Measurements from ENCODE around the gene RGS5. TPM values are rescaled to one million over a fixed set of nuclear protein-coding genes. Genes with fewer than 3 reads are reported as not detected.
A peak's percentile ranks its signal among the peaks of the same experiment; 100 is the strongest.

The RGS5 gene
- total RNA-seq, 1 experiment from 2014 or later: 7.9 TPM

DNA sequence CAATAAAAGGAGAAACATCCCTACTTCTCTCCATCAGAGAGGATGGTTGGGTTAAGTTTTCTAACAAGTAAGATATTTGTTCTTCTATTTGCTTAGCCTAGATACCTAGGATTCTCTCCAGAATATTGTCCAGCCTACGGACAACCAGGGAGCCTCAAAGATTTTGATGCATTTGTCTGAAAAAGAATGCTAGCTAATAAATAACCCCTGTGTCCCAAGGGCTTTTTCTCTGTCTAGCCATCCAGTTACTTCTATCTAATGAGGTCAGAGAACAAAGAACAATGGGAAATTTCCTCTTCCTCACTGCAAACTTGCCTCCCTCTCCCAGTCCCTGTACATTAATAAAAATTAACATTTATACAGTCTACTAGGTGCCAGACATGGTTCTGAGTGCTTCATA lies 810 bp downstream of the RGS5 start:
- DNase-seq: no peak
- Histone ChIP-seq H3K27me3 (ENCODE audit: control insufficient read depth, insufficient read depth, low read length) (no peaks in the 10 kb centered on the region), H3K4me3 (ENCODE audit: insufficient read depth, low read depth, low read length) (no peak overlapping the region), H3K36me3 (replicated peaks; ENCODE audit: control insufficient read depth, insufficient read depth, low read length) (no peaks in the 10 kb centered on the region)

DNA sequence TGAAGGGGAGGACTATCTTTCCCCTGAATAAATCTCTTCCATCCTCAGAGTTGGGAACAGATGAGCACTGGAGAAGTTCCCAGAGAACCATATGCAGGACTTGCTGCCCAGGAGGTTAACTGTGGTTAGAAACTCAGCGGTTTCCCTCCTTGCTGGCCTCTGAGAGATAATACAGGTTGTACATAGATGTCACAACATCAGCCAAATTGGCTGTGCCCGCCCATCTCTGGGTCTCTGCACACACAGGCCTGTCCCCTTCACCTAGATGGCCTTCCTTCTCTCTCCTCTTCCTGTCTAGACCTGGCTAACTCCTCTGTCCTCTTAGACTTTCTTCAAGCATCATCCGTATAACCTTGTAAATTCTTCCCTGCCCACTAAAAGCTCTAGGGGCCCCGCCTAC lies 5.7 kb downstream of the RGS5 start:
- Histone ChIP-seq H3K36me3 (replicated peaks; ENCODE audit: control insufficient read depth, insufficient read depth, low read length) (no peaks in the 10 kb centered on the region), H3K27me3 (ENCODE audit: control insufficient read depth, insufficient read depth, low read length) (no peaks in the 10 kb centered on the region), H3K4me3 (ENCODE audit: insufficient read depth, low read depth, low read length) (no peak overlapping the region)
- no peak for DNase-seq

DNA sequence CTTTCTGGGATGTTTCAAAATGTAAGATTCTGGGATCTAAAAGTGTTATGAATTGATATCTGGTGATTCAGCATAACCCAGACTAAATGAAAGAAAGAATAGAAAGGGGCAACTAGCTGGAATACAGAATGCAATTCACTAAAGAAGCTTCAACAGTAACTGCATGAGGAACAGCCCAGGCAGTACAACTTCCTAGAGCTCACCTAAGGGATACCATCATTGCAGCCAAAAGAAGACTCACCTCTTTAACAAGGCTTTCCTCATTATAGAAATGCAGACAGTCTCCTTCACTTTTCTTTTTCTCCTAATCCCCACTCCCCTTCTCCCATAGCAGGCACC lies 6.3 kb downstream of the RGS5 start:
- no peaks in the 10 kb centered on the region for H3K36me3 ChIP-seq (replicated peaks; ENCODE audit: control insufficient read depth, insufficient read depth, low read length)
- no peaks in the 10 kb centered on the region for H3K27me3 ChIP-seq (ENCODE audit: control insufficient read depth, insufficient read depth, low read length)
- no peak for DNase-seq
- H3K4me3 ChIP-seq (ENCODE audit: insufficient read depth, low read depth, low read length): no peak overlapping the region

DNA sequence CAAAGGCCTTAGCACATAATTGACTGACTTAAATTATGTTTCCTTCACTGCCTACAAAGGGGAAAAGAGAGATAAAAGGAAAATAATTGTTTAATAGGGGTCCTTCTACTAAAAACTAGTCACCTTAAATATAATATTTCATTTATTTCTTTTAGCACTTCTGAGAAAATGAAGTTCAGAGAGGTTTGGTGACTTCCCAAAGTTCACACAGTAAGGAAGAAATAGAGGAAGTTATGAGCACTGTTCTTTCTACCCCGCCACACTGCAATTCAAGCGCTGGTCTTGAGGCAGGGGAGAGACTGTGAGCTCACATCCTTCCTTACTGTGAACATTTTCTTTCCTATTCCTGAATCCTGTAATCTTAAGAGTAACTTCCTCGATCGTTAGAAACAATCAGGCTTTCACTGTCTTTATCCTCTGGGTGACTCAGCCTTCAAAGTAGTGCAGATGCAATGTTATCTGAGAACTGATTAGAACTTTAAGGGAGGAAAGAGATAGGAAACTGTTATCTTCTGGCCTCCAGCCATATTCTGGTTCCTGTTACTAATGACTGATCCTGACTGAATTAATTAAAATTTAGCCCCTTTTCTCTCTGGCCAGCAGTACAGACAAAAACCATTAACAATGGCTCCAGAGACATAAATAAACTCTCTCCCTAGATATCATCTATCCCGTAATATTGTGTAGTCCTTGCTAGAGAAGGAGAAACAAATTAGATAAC lies 6.8 kb downstream of the RGS5 start:
- Histone ChIP-seq H3K4me3 (ENCODE audit: insufficient read depth, low read depth, low read length) (no peak overlapping the region), H3K36me3 (replicated peaks; ENCODE audit: control insufficient read depth, insufficient read depth, low read length) (no peaks in the 10 kb centered on the region), H3K27me3 (ENCODE audit: control insufficient read depth, insufficient read depth, low read length) (no peaks in the 10 kb centered on the region)
- DNase-seq: no peak

DNA sequence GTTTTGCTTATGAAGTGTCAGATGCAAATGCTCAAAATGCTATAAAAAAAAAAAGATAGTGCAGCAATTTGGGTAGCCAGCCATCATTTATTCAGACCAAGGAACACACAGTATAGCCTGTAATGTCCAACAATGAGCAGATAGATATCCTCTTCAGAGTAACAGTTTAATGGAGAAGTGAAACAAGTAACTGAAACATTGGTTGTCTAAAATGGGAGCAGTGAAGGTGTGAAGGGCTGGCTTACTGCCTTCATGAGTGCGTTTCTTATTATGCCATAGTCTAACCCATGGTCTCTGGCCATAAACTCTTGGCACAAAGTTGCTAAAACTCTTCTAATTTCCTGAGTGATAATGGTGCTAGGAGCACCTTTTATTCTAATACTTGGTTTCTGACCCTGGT lies 11.4 kb downstream of the RGS5 start:
- H3K27me3 ChIP-seq (ENCODE audit: control insufficient read depth, insufficient read depth, low read length): no peaks in the 10 kb centered on the region
- H3K36me3 ChIP-seq (replicated peaks; ENCODE audit: control insufficient read depth, insufficient read depth, low read length): no peaks in the 10 kb centered on the region
- no peak overlapping the region for H3K4me3 ChIP-seq (ENCODE audit: insufficient read depth, low read depth, low read length)
- DNase-seq: no peak

DNA sequence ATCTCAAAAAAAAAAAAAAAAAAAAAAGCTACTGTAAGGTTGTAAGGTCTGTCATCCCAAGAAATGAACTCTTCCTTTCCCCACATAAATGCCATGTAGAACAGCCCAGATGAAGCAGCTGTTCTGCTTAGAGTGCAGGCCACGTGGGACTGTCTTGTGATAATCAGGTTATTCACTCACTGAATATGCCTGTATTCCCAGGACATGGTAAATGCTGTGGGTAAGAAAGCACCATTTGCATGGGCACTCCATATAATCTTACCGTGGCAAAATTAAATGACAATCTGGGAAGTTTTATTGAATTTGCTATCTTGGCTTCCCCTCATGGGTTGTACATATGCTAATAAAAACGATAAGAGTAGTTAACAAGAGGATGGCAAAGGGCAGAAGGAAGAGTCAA lies 13.8 kb downstream of the RGS5 start:
- Histone ChIP-seq H3K4me3 (ENCODE audit: insufficient read depth, low read depth, low read length) (no peak overlapping the region), H3K27me3 (ENCODE audit: control insufficient read depth, insufficient read depth, low read length) (no peaks in the 10 kb centered on the region), H3K36me3 (replicated peaks; ENCODE audit: control insufficient read depth, insufficient read depth, low read length) (no peaks in the 10 kb centered on the region)
- DNase-seq: no peak

DNA sequence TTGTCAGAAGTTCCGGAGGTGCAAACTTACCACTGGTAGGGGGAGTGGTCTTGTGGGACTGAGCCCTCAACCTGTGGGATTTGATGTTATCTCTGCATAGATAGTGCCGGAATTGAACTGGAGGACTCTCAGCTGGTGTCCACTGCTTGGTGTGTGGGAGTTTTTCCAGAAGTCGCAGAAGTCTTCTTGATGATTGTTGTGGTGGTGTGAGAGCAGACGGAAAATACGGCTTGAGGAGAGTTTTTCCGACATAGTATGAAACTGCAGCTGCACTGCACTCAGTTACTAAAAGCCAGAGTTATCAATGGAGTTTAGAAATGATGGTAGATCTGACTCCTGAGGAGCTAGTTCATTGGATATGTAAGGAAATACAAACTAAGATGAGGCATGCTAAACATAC lies 14.9 kb downstream of the RGS5 start:
- H3K27me3 ChIP-seq (ENCODE audit: control insufficient read depth, insufficient read depth, low read length): no peaks in the 10 kb centered on the region
- no peak overlapping the region for H3K4me3 ChIP-seq (ENCODE audit: insufficient read depth, low read depth, low read length)
- no peaks in the 10 kb centered on the region for H3K36me3 ChIP-seq (replicated peaks; ENCODE audit: control insufficient read depth, insufficient read depth, low read length)
- DNase-seq: no peak

DNA sequence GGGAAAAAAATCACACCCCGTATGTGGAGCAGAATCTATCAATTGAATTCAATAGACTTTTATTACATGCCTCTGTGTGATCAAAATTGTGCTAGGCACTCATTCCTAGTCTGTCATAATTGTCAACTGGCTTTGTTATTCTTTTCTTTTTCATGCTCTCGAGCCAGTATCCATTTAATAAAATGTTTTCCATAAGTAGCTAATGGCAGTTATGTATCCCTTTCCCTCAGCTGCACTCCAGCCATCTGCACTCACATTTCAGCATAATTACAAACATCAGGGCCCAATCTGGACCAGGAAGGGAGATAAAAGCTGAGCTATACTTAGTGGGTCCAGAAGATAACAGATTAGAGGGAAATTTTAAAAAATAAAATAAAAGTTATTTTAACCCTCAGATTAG lies 15.9 kb downstream of the RGS5 start:
- DNase-seq: no peak

DNA sequence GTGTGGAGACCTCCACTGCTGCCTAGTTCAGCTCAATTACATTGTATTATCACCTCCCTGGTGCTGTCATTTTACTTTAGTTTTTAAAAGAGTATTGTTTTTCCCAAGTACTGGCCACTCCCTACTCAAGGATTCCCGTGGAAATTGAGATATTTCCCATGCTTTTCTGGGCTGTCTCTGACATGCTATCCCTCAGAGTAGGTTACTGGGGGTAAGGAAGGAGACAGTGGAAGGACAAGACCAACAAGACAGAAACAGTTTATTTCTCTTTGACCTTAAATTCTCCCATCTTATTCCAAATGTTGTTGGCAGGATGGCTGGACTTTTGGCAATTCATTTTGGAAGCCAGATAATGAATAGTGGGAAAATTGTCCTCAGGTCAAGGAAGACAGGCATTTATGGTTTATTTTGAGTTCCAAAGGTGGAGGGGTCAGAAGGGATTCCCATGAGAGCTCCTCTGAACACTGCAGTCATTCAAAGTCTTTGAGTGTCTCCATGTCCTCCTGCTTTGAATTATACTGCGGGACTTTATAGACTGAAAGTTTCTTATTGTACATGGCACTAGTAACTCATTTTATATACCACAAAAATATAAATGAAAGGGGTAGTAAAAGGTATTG lies 20.3 kb downstream of the RGS5 start:
- no peaks in the 10 kb centered on the region for H3K27me3 ChIP-seq (ENCODE audit: control insufficient read depth, insufficient read depth, low read length)
- no peak overlapping the region for H3K4me3 ChIP-seq (ENCODE audit: insufficient read depth, low read depth, low read length)
- H3K36me3 ChIP-seq (replicated peaks; ENCODE audit: control insufficient read depth, insufficient read depth, low read length): no peaks in the 10 kb centered on the region
- no peak for DNase-seq

More for the DNA sequence above, 15.9 kb downstream of the RGS5 start:
- H3K4me3 ChIP-seq (ENCODE audit: insufficient read depth, low read depth, low read length): no peak overlapping the region
- H3K27me3 ChIP-seq (ENCODE audit: control insufficient read depth, insufficient read depth, low read length): no peaks in the 10 kb centered on the region
- H3K36me3 ChIP-seq (replicated peaks; ENCODE audit: control insufficient read depth, insufficient read depth, low read length): no peaks in the 10 kb centered on the region

DNA sequence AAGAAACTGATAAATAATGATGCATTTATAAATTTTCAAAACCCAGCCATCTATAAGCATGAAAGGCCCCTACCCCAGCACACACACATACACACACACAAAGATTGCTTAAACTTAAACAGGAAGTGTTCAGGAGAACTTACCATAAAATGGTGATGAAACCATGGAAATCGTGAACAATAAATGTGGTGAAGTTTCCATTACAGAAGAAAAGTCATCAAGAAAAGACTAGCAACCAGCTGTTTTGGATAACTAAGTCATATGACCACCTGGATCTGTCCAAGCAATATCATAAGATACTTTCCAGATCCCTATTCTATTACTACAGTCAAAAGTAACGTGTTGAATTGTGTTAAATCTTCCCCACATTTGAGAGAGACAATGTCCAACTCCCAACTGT lies 24.1 kb downstream of the RGS5 start:
- H3K27me3 ChIP-seq (ENCODE audit: control insufficient read depth, insufficient read depth, low read length): no peaks in the 10 kb centered on the region
- H3K36me3 ChIP-seq (replicated peaks; ENCODE audit: control insufficient read depth, insufficient read depth, low read length): no peaks in the 10 kb centered on the region
- no peak for DNase-seq
- no peak overlapping the region for H3K4me3 ChIP-seq (ENCODE audit: insufficient read depth, low read depth, low read length)

DNA sequence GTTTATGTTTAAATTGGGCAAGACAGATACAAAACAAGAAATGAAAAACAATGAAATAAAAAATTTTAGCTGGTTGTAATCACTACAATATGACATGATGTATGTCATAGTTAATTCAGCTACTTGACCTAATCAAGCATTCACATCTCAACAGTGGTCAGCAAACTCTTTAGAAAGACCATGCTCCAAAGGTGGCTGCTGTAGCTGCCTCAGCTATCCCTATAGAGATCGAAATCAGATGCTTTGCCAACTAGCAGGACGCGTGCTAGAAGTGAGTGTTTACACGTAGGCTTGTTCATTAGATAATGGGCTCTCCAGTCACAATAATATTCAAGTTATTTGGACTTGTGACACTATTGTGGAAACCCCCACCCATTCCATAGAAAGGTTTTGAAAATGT lies 25.9 kb downstream of the RGS5 start:
- H3K27me3 ChIP-seq (ENCODE audit: control insufficient read depth, insufficient read depth, low read length): no peaks in the 10 kb centered on the region
- no peak for DNase-seq
- no peak overlapping the region for H3K4me3 ChIP-seq (ENCODE audit: insufficient read depth, low read depth, low read length)
- no peaks in the 10 kb centered on the region for H3K36me3 ChIP-seq (replicated peaks; ENCODE audit: control insufficient read depth, insufficient read depth, low read length)

DNA sequence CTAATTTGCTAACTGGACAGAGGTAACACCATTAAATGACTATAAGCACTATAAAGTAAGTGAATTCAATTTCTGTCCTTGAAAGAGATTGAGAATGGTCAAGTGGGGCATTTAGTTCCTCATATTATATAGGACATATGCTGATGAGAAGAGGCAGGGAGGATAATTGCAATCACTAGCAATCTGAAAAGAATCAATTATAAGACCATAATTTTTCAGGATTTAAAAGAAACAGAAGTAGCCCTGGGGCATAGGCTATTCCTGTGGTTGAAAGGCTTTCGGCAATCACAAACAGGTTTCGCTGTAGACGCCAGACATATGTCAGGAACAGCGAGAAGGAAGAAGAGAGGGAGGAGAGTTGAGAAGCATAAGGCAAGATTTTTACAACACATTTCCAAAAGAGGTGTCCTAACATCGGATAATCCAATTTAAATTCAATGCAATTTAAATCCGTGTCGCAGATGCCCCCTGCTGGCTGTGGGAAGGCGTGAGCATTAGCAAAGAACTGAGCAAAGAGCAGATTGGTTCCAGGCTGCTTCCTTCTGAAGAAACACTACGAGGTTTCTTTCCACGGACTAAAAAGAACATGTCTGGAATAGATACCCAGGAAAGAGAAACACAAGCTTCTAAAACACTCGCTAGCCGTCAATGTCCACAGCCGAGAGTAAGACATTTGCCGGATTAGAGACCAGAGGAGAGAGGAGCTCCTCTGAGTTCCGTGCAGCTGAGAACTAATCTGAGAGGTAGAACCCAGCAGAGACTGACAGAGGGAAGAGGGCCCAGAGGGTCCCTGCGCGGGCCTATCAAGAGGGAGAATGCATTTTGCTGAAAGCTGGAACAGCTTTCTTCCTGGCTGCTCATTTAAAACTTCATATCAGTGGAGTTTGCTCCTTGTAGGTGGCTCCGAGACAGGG lies 27.9 kb downstream of the RGS5 start:
- DNase-seq: peak; percentile 20
- Histone ChIP-seq H3K27me3 (ENCODE audit: control insufficient read depth, insufficient read depth, low read length) (no peaks in the 10 kb centered on the region), H3K36me3 (replicated peaks; ENCODE audit: control insufficient read depth, insufficient read depth, low read length) (no peaks in the 10 kb centered on the region), H3K4me3 (ENCODE audit: insufficient read depth, low read depth, low read length) (no peak overlapping the region)

DNA sequence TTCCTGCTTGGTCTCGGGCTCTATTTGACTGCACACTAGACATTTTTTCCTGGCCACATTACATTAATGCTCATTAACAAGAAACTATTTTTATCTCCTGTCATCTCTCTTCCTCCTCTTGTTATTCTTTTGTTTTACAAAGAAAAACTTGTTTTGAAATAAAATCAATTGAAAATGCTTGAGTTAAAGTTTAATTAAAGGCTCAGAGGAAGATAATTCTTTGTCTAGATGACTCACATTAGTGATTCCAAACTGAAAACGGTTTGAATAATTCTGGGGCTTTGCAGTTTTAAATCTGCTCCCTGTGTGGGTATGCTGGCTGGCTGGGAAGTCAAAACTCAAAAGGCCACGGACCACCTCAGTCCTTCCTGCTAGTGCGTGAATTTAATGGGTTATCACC lies 29.6 kb downstream of the RGS5 start:
- no peaks in the 10 kb centered on the region for H3K27me3 ChIP-seq (ENCODE audit: control insufficient read depth, insufficient read depth, low read length)
- H3K4me3 ChIP-seq (ENCODE audit: insufficient read depth, low read depth, low read length): no peak overlapping the region
- H3K36me3 ChIP-seq (replicated peaks; ENCODE audit: control insufficient read depth, insufficient read depth, low read length): no peaks in the 10 kb centered on the region
- no peak for DNase-seq

DNA sequence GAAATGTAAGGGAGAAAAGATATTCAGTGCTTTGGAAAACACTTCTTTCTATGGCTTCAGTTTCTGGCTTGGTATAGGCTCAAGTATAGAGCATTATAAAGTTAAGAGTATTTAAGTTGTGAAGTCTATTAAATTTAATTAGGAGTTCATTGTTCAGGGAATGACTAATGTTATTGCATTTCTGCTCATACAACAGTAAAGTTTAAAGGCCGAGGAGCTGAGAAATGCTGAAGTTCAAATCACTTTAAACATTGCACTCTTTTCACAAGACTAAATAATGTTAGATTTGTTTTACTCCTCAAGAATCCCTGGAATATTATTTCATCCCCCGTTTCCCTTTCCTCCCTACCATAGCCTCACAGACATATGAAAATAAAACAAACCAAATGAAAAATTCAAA lies 30.1 kb downstream of the RGS5 start:
- Histone ChIP-seq H3K36me3 (replicated peaks; ENCODE audit: control insufficient read depth, insufficient read depth, low read length) (no peaks in the 10 kb centered on the region), H3K27me3 (ENCODE audit: control insufficient read depth, insufficient read depth, low read length) (no peaks in the 10 kb centered on the region), H3K4me3 (ENCODE audit: insufficient read depth, low read depth, low read length) (no peak overlapping the region)
- DNase-seq: no peak

DNA sequence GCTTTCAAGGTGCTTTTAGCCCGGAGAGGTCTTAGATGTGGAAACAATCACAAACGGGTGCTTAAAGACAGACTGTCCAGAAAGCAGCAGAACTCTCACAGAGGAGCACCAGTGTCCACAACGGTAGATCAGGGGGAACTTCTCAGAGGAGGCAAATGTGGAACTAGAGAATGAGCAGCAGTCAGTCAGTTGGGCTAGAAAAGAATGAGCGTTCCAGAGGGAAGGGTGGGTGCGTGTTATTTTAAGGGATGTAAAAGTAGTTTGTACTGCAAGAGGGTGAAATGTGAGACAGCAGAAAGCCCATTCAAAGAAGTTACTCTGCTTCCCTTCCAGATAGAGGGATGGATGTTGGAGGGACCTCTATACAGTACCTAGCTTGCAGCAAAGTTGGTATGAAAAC lies 30.9 kb downstream of the RGS5 start:
- DNase-seq: no peak
- Histone ChIP-seq H3K4me3 (ENCODE audit: insufficient read depth, low read depth, low read length) (no peak overlapping the region), H3K36me3 (replicated peaks; ENCODE audit: control insufficient read depth, insufficient read depth, low read length) (no peaks in the 10 kb centered on the region), H3K27me3 (ENCODE audit: control insufficient read depth, insufficient read depth, low read length) (no peaks in the 10 kb centered on the region)
